ENCODE measurements around the gene SYT14.
"Not testable (repeated sequence)": the region's sequence is repeated elsewhere in the genome, so short reads cannot be mapped to it uniquely, and the experiment has no call there.

Gene SYT14

GRCh38 chr1:209945377-209945776 is 7.4 kb downstream of the SYT14 start:
- no peak for DNase-seq

DNA sequence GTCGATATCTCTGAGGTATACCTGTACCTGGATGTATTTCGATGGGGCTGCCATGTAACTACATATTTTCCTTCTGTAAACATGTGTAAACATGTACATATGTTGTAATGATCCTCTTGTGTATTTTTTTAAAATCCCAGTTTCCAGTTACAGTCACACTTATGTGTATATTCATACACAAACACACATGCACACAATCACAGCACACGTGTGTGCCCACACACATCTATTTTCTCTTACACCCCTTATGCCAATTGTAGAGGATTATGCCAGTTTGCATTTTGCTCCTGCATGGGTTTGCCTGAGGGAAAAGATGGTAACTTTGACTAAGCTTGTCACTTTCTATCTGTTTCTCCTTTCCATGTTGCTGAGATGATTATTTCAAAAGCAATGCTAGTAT is 10.1 kb downstream of the SYT14 start:
- DNase-seq, result no peak

DNA sequence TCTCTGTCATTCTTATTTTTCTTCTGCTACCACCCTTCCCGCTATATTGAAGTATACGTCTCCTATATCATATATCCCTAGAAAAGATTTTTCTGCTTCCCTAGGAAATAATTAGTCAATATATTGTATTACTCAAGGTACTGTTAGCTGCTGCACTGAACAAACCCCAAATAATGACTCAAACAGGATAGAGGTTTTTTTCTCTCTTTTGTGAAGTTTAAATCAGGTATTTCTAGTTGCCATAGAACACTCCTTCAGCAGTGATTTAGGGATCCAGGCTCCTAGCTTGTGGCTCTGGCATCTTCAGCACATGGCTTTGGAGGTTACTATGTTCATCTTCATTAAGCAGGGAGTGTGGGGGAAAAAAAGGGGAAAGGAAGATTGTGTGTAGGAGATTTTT is 18.1 kb downstream of the SYT14 start:
- no peak for DNase-seq

- no peak for DNase-seq
These were observed 21.6 kb downstream of the SYT14 start for GRCh38 chr1:209959623-209960022.

- no peak for DNase-seq
These were observed 22.9 kb downstream of the SYT14 start for GRCh38 chr1:209960926-209961325.

GRCh38 chr1:209962388-209962787 is 24.4 kb downstream of the SYT14 start:
- DNase-seq, result no peak

DNA sequence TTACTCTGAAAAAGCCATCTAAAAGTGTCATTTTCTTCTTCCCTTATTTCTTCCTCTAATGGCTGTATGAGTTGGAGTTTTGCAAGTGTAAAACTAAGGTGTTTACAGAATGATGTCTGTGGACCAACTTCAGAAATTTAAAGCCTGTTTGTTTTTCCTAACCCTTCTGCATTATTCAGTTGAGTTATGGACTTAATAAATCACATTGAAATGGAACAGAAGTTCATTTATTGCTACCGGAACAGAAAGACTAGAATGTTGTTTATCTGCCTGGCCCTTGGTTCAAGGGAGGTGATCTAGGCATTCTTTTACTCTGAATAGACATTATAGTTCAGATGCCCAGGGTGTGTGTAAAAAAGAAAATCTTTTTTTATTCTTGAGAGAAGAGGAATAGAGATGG is 24.8 kb downstream of the SYT14 start:
- no peak for DNase-seq

- no peak for DNase-seq
These were observed 28.0 kb downstream of the SYT14 start for GRCh38 chr1:209965996-209966395.

DNA sequence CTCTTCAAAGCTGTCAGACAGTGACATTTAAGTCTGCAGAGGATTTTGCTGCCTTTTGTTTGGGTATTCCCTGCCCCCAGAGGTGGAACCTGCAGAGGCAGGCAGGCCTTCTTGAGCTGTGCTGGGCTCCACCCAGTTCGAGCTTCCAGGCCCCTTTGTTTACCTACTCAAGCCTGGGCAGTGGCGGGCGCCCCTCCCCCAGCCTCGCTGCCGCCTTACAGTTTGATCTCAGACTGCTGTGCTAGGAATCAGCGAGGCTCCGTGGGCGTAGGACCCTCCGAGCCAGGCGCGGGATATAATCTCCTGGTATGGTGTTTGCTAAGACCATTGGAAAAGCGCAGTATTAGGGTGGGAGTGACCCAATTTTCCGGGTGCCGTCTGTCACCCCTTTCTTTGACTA is 40.7 kb downstream of the SYT14 start:
- not testable (repeated sequence) for DNase-seq

DNA sequence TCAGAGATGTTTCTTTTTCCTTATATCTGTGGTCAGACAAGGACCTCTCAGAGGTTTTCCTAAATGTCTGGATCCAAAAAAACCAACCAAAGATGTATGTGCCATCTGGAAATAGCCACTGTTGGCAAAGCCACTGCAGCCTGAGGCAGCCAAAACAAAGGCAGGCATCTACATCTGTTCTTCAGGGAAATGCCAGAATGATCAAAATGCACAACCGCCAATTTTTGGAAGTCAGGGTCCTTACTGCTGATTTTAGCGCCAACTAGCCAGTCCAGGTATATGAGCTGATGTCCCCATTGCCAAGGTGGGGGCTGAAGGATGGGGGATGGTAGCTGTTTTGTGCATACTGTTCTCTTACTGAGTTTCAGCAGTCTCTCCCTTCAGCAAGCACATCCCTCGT is 45.9 kb downstream of the SYT14 start:
- DNase-seq, result no peak

DNA sequence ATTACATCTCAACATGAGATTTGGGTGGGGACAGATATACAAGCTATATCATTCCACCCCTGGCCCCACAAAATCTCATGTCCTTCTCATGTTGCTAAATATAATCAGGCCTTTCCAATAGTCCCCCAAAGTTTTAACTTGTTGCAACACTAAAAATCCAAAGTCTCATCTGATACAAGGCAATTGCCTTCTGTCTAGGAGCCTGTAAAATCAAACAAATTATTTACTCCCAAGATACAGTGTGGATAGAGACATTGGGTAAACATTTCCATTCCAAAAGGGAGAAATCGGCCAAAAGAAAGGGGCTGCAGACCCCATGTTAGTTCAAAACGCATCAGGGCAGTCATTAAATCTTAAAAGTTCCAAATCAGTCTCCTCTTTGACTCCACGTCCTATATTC is 47.0 kb downstream of the SYT14 start:
- DNase-seq, result no peak

DNA sequence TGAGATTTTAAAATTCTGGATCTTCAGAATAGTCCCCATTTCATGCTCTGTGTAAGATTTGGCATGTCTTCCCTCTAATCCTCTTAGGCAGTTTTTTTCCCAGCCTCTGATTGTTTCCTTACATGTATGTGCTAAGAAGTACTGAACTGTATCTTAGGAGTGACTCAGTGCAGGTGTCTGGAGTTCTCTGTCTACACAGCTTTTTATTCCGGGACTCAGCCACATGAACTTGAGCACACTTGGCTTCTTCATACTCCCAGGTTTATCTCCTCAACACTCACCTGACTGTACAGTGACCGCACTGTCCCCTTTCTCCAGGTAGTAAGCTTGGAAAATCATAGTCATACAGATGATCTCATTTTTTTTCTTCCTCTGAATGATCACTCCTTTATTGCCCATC is 50.7 kb downstream of the SYT14 start:
- DNase-seq, result no peak

GRCh38 chr1:209989525-209989924 is 51.5 kb downstream of the SYT14 start:
- no peak for DNase-seq

DNA sequence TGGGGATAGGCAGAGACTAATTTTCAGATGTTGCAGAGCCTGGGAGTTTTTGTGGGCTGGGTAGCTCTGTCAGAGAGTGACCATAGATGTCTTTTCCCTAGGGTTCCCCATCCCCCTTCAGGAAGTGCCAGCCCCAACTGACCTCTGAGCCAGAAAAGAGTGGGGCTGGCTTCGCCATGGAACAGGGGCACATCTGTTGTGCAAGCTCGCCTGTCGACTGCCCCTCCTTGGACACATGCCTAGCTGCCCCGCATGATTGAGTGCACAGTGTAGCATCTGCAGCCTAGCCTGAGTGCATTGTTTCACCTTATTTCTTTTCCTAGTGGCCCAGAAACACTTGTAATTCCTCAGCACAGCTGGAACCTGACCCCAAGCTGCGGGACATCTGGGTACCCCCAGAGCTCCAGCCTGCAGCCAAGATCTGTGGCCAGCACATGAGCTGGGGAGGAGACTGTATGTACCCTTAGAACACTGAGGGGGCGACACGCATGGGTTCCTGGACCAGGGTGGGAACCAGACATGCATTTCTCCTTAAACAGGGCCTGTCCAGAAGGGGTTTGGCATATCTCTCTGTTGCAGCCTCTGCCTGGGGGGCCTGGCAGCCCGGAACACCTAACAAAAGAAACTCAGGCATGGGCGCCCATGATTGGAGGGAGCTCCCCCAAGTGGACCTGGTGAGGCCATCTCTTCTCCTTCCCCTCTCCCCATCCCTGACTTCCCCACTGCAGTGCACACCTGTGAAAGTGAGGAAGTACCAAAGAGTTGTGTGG is 55.2 kb downstream of the SYT14 start:
- no peak for DNase-seq

GRCh38 chr1:209996348-209996747 is 58.3 kb downstream of the SYT14 start:
- no peak for DNase-seq

DNA sequence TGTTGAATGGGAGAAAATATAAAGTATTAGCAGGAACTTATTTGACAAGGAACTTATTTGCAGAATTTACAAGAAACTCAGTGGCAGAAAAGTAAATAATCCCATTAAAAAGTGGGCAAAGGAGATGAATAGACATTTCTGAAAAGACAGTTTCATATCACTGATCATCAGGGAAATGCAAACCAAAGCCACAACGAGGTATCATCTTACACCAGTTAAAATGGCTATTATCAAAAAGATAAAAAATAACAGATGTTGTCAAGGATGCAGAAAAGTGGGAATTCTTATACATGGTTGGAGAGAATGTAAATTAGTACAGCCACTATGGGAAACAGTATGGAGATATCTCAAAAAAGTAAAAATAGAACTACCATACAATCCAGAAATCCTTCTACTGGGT is 61.0 kb downstream of the SYT14 start:
- DNase-seq, result no peak

DNA sequence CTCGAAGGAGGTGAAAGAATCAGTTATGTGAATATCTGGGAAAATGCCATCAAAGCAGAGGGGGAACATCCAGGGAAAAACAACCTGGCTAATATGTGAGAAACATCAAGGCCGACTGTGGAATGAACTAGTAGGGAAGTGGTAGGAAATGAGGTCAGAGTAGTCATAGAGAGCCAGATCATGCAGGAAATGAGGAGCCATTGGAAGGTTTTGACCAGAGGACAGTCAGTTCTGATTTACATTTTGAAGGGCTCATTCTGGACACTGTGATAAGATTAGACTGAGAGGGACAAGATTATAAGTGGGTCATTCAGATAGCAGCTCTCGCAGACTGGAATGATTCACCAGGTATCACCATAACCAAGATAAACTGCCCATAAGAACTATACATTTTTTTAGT is 63.7 kb downstream of the SYT14 start:
- no peak for DNase-seq

DNA sequence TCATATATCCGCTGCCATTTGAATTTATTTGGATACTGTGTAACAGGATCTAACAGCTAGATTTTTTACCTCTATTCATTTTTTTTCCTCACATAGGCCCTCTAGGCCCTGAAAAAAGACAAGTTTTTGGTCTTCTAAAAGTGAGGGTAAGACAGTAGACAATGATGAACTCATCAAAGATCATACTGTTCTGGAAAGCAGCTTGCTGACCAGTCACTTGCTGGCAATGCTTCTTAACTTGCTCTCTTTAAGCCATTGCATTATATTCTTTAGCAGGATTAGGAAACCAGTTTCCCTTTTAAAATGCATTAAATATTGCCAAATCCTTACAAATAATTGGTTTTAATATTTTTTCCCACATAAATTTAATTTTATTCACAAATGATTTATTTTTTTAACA is 65.5 kb downstream of the SYT14 start:
- DNase-seq, result no peak

DNA sequence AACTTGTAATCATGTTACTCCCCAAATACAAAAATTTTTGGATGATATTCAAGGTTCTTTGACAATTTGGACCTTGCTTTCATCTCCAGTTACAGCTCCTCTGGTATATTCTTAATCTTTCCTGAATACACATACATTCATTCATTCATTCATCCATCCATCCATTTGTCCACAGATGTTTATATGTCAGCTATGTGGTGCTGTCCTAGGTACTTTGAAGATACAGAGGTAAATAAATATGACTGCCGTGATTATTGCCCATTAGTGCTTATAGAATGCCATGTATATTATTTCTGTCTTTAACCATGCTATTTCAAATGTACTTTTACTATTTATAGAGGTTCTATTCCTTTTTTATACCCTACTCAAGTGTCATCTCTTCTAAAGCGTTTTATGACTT is 72.1 kb downstream of the SYT14 start:
- DNase-seq, result no peak

DNA sequence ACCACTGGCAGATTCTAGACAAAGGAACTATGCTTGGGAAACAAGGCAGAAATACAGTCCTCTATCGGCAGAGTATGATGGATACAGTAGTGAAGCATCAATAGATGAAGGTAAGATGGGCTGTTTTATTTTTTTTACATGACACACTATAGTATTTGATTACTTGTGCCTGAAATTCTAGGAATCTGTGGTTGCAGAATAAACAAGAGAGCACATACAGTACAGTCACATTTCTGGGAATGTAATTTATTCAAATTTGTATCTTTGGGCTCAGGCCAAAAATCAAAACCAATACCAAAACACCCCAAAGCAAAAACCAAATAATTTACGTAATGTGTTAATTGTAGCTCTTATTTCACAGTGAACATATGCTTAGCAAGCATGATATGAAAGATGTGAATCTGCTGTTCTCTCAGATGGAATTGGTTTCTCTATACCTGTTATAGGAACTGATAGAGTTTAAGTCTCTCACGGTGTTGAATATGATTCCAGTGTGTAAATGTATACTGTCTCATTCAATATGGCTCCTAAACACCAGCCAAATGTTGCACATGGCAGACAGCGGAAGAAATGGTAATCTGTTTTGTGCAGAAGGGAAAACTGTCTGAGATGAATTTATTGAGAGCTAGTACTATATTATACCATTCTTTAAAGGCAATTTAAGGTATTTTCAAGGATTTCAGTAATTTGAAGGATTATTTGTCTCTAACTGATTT is 83.3 kb downstream of the SYT14 start:
- DNase-seq, result no peak

- no peak for DNase-seq
These were observed 84.0 kb downstream of the SYT14 start for GRCh38 chr1:210022044-210022443.

GRCh38 chr1:210024282-210024681 is 86.3 kb downstream of the SYT14 start:
- no peak for DNase-seq

GRCh38 chr1:210024996-210025395 is 87.0 kb downstream of the SYT14 start:
- DNase-seq, result no peak

- no peak for DNase-seq
These were observed 87.9 kb downstream of the SYT14 start for GRCh38 chr1:210025870-210026269.

GRCh38 chr1:210027994-210028393 is 90.0 kb downstream of the SYT14 start:
- DNase-seq, result no peak
